ENCODE results near the gene PARD3. TPM values are rescaled to one million over a fixed set of nuclear protein-coding genes. Genes with fewer than 3 reads are reported as not detected.

Gene PARD3
- total RNA-seq, 1 donor from 2014 or later: 26.0 TPM

DNA sequence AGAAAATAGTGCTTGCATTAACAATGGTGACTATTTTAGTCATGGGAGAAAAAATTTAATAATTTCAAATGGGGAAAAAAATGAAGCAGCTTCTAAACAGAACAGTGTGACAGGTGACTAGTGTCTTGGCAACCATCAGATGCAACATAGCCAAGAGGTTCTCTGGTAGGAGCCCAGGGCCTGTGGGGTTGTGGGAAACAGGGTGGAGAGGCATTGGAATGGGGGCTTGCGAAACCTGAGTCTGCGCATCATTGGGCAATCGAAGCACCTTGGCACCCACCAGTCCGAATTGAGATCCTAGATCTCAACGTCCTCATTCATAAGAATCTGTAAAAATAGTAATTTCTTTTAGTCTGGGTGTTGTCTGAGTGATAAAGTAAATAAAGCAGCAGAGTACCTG, 19.2 kb upstream of the PARD3 start:
- no peaks in the 10 kb centered on the region for H3K9me3 Mint-ChIP-seq (ENCODE audit: low read depth)
- no peak overlapping the region for H3K27ac Mint-ChIP-seq (ENCODE audit: unreplicated experiment)
- DNase-seq (ENCODE audit: low spot score): no peak
- no peak for TF ChIP-seq CTCF (IDR thresholded peaks at IDR 0.05)
- H3K4me1 Mint-ChIP-seq (ENCODE audit: low read depth): no peaks in the 10 kb centered on the region
- no peak overlapping the region for H3K4me3 Mint-ChIP-seq (ENCODE audit: unreplicated experiment)
- peaks cover 9% of the 10 kb centered on the region for H3K27me3 Mint-ChIP-seq (ENCODE audit: low read depth)
- H3K36me3 Mint-ChIP-seq (ENCODE audit: low read depth): no peaks in the 10 kb centered on the region

- H3K36me3 Mint-ChIP-seq (ENCODE audit: low read depth): no peaks in the 10 kb centered on the region
- no peaks in the 10 kb centered on the region for H3K9me3 Mint-ChIP-seq (ENCODE audit: low read depth)
- H3K4me1 Mint-ChIP-seq (ENCODE audit: low read depth): peaks cover 6% of the 10 kb centered on the region
- no peak overlapping the region for H3K27ac Mint-ChIP-seq (ENCODE audit: unreplicated experiment)
- peaks cover 3% of the 10 kb centered on the region for H3K27me3 Mint-ChIP-seq (ENCODE audit: low read depth)
- no peak for DNase-seq (ENCODE audit: low spot score)
- TF ChIP-seq CTCF (IDR thresholded peaks at IDR 0.05): no peak
- H3K4me3 Mint-ChIP-seq (ENCODE audit: unreplicated experiment): no peak overlapping the region
Measured at GRCh38 chr10:34830217-34830822, 15.2 kb upstream of the PARD3 start.

- H3K27me3 Mint-ChIP-seq (ENCODE audit: low read depth): peaks cover 3% of the 10 kb centered on the region
- H3K27ac Mint-ChIP-seq (ENCODE audit: unreplicated experiment): no peak overlapping the region
- H3K36me3 Mint-ChIP-seq (ENCODE audit: low read depth): no peaks in the 10 kb centered on the region
- peaks cover 6% of the 10 kb centered on the region for H3K4me1 Mint-ChIP-seq (ENCODE audit: low read depth)
- TF ChIP-seq CTCF (IDR thresholded peaks at IDR 0.05): no peak
- H3K4me3 Mint-ChIP-seq (ENCODE audit: unreplicated experiment): no peak overlapping the region
- H3K9me3 Mint-ChIP-seq (ENCODE audit: low read depth): no peaks in the 10 kb centered on the region
- no peak for DNase-seq (ENCODE audit: low spot score)
Measured at GRCh38 chr10:34826857-34827766, 12.0 kb upstream of the PARD3 start.

- H3K9me3 Mint-ChIP-seq (ENCODE audit: low read depth): no peaks in the 10 kb centered on the region
- H3K4me1 Mint-ChIP-seq (ENCODE audit: low read depth): peaks cover 6% of the 10 kb centered on the region
- no peak for DNase-seq (ENCODE audit: low spot score)
- no peaks in the 10 kb centered on the region for H3K36me3 Mint-ChIP-seq (ENCODE audit: low read depth)
- peaks cover 3% of the 10 kb centered on the region for H3K27me3 Mint-ChIP-seq (ENCODE audit: low read depth)
- TF ChIP-seq CTCF (IDR thresholded peaks at IDR 0.05): no peak
- no peak overlapping the region for H3K4me3 Mint-ChIP-seq (ENCODE audit: unreplicated experiment)
- no peak overlapping the region for H3K27ac Mint-ChIP-seq (ENCODE audit: unreplicated experiment)
Measured at GRCh38 chr10:34826221-34826620, 11.1 kb upstream of the PARD3 start.

- no peak for TF ChIP-seq CTCF (IDR thresholded peaks at IDR 0.05)
- Mint-ChIP-seq H3K9me3 (ENCODE audit: low read depth) (no peaks in the 10 kb centered on the region), H3K27me3 (ENCODE audit: low read depth) (peaks cover under 1% of the 10 kb centered on the region), H3K4me1 (ENCODE audit: low read depth) (peaks cover 6% of the 10 kb centered on the region), H3K27ac (ENCODE audit: unreplicated experiment) (no peak overlapping the region), H3K36me3 (ENCODE audit: low read depth) (no peaks in the 10 kb centered on the region), H3K4me3 (ENCODE audit: unreplicated experiment) (no peak overlapping the region)
- DNase-seq (ENCODE audit: low spot score): no peak
Measured at GRCh38 chr10:34825414-34825813, 10.3 kb upstream of the PARD3 start.

Data from chondrocyte (in vitro differentiated cells).